ENCODE measurements around the gene AGO4. TPM values are rescaled to one million over a fixed set of nuclear protein-coding genes. Genes with fewer than 3 reads are reported as not detected.

Gene AGO4
- total and polyA plus RNA-seq, 2 of the 8 experiments (the other 6 are each of a cell fraction or from before 2014, with no cell fraction given): 5.5 to 7.7 TPM

DNA sequence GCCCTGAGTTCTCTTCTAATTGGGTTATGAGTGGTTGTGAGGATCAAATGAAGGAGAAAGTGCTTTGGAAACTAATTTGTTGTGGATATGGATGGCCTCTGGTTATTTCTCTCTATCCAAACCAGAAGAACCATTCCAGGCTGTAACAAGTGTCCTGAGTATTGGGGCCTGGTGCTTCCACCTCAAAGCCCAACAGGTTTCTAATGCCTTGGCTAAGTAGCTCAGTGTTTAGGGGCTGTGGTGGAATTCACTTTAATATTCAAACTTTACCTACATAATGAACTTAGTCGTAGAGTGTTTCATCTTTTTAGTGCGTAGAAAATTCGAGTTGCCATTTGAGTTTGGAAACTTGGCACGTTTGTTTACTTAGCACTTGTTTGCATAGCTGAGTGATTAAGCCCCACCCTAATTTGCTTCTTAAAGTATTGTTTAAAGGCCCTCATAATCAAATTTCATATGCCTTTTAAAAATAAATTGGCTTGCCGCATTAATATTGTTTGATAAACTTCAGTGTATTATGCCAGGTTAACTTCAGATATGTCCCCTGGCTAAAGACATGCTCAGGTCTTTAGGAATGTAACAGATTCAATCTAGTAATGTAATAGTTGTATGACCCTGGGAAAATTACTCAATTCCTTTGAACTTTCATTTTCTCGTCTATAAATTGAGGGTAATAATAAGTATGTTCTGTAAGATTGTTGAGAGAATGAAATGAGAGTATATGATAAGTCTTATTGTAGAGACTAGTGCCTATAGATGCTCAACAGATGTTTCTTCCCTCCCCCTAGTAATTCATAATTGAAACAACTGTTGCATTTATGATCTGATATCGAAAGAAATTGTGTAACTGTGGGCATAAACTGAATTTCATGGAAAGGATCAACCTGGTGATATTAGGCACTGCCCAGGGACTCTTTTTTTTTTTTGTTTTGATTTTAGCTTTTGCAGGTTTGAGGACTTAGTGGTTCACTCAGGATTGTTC, 1.6 kb downstream of the AGO4 start (continued):
- TF ChIP-seq, protein P1, sequence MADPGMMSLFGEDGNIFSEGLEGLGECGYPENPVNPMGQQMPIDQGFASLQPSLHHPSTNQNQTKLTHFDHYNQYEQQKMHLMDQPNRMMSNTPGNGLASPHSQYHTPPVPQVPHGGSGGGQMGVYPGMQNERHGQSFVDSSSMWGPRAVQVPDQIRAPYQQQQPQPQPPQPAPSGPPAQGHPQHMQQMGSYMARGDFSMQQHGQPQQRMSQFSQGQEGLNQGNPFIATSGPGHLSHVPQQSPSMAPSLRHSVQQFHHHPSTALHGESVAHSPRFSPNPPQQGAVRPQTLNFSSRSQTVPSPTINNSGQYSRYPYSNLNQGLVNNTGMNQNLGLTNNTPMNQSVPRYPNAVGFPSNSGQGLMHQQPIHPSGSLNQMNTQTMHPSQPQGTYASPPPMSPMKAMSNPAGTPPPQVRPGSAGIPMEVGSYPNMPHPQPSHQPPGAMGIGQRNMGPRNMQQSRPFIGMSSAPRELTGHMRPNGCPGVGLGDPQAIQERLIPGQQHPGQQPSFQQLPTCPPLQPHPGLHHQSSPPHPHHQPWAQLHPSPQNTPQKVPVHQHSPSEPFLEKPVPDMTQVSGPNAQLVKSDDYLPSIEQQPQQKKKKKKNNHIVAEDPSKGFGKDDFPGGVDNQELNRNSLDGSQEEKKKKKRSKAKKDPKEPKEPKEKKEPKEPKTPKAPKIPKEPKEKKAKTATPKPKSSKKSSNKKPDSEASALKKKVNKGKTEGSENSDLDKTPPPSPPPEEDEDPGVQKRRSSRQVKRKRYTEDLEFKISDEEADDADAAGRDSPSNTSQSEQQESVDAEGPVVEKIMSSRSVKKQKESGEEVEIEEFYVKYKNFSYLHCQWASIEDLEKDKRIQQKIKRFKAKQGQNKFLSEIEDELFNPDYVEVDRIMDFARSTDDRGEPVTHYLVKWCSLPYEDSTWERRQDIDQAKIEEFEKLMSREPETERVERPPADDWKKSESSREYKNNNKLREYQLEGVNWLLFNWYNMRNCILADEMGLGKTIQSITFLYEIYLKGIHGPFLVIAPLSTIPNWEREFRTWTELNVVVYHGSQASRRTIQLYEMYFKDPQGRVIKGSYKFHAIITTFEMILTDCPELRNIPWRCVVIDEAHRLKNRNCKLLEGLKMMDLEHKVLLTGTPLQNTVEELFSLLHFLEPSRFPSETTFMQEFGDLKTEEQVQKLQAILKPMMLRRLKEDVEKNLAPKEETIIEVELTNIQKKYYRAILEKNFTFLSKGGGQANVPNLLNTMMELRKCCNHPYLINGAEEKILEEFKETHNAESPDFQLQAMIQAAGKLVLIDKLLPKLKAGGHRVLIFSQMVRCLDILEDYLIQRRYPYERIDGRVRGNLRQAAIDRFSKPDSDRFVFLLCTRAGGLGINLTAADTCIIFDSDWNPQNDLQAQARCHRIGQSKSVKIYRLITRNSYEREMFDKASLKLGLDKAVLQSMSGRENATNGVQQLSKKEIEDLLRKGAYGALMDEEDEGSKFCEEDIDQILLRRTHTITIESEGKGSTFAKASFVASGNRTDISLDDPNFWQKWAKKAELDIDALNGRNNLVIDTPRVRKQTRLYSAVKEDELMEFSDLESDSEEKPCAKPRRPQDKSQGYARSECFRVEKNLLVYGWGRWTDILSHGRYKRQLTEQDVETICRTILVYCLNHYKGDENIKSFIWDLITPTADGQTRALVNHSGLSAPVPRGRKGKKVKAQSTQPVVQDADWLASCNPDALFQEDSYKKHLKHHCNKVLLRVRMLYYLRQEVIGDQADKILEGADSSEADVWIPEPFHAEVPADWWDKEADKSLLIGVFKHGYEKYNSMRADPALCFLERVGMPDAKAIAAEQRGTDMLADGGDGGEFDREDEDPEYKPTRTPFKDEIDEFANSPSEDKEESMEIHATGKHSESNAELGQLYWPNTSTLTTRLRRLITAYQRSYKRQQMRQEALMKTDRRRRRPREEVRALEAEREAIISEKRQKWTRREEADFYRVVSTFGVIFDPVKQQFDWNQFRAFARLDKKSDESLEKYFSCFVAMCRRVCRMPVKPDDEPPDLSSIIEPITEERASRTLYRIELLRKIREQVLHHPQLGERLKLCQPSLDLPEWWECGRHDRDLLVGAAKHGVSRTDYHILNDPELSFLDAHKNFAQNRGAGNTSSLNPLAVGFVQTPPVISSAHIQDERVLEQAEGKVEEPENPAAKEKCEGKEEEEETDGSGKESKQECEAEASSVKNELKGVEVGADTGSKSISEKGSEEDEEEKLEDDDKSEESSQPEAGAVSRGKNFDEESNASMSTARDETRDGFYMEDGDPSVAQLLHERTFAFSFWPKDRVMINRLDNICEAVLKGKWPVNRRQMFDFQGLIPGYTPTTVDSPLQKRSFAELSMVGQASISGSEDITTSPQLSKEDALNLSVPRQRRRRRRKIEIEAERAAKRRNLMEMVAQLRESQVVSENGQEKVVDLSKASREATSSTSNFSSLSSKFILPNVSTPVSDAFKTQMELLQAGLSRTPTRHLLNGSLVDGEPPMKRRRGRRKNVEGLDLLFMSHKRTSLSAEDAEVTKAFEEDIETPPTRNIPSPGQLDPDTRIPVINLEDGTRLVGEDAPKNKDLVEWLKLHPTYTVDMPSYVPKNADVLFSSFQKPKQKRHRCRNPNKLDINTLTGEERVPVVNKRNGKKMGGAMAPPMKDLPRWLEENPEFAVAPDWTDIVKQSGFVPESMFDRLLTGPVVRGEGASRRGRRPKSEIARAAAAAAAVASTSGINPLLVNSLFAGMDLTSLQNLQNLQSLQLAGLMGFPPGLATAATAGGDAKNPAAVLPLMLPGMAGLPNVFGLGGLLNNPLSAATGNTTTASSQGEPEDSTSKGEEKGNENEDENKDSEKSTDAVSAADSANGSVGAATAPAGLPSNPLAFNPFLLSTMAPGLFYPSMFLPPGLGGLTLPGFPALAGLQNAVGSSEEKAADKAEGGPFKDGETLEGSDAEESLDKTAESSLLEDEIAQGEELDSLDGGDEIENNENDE (IDR thresholded peaks at IDR 0.05; ENCODE audit: insufficient replicate concordance, low read length): no peak
- TF ChIP-seq CHD2 (IDR thresholded peaks at IDR 0.05; ENCODE audit: low read length) (no peak), GTF2F1 (IDR thresholded peaks at IDR 0.05; ENCODE audit: borderline replicate concordance, low read depth, low read length) (no peak)

Data from H1 (cell line).